RWPE2 (cell line): Measurements from ENCODE around the gene HMGXB3.

Experiments used
- ATAC-seq: fragments of 200-7000 bp; cut with Tn5 transposase; 3 replicates; pipeline ENCODE4 v1.9.1; 2021; ENCODE audit warnings: low read depth
- DNase-seq: peaks from one replicate; pipeline ENCODE4 v3.0.0-alpha.2; 2020; ENCODE audit warnings: low spot score
- H3K27ac ChIP-seq: fragments of 450-650 bp; 2 replicates; pipeline ENCODE4 v1.5.1; 2017; ENCODE audit warnings: mild to moderate bottlenecking; ENCODE audit not compliant: poor library complexity, severe bottlenecking
- H3K27me3 ChIP-seq: fragments of 250-450 bp; sonication (Bioruptor Pico); 2 replicates; pipeline ENCODE4 v1.5.1; 2021; ENCODE audit warnings: mild to moderate bottlenecking, moderate library complexity; ENCODE audit not compliant: insufficient read depth, poor library complexity, severe bottlenecking
- H3K36me3 ChIP-seq: fragments of 250-450 bp; sonication (Bioruptor Pico); 2 replicates; pipeline ENCODE4 v1.5.1; 2020; ENCODE audit warnings: low read depth, mild to moderate bottlenecking, moderate library complexity
- H3K4me1 ChIP-seq: fragments of 250-450 bp; sonication (Bioruptor Pico); 2 replicates; pipeline ENCODE4 v1.5.1; 2021; ENCODE audit warnings: mild to moderate bottlenecking, moderate library complexity; ENCODE audit not compliant: insufficient read depth, poor library complexity, severe bottlenecking
- H3K4me3 ChIP-seq: fragments of 250-450 bp; sonication (Bioruptor Pico); 2 replicates; pipeline ENCODE4 v1.5.1; 2021; ENCODE audit warnings: mild to moderate bottlenecking, moderate library complexity; ENCODE audit not compliant: severe bottlenecking
- H3K9me3 ChIP-seq: fragments of 250-450 bp; sonication (Bioruptor Pico); 2 replicates; pipeline ENCODE4 v1.5.1; 2021; ENCODE audit warnings: mild to moderate bottlenecking, moderate library complexity; ENCODE audit not compliant: severe bottlenecking
- TF ChIP-seq, protein P1 (sequence below): fragments of 450-650 bp; IDR thresholded peaks from one replicate; pipeline ENCODE4 v1.5.1; 2017; ENCODE audit warnings: mild to moderate bottlenecking, moderate library complexity; ENCODE audit not compliant: poor library complexity, severe bottlenecking

HMGXB3 gene

DNA sequence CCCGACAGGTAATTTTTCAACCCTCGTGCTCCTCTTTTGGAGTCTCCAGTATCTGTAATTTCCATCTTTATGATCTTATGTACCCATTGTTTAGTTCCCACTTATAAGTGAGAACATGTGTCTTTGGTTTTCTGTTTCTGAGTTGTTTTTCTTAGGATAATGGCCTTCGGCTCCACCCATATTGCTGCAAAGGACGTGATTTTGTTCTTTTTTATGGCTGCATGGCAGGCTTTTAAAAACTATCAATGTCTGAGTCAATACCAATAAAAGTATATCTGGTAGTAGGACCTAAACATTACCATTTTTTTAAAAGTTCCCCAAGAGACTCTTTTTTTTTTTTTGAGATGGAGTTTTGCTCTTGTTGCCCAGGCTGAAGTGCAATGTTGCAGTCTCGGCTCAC lies 43.9 kb upstream of the HMGXB3 start:
- DNase-seq (no peak), ATAC-seq (no peak)
- Histone ChIP-seq H3K9me3 (no peaks in the 10 kb centered on the region), H3K27ac (no peak overlapping the region), H3K27me3 (no peaks in the 10 kb centered on the region), H3K36me3 (no peaks in the 10 kb centered on the region), H3K4me3 (no peak overlapping the region), H3K4me1 (peaks cover 15% of the 10 kb centered on the region)
- TF ChIP-seq, protein P1, sequence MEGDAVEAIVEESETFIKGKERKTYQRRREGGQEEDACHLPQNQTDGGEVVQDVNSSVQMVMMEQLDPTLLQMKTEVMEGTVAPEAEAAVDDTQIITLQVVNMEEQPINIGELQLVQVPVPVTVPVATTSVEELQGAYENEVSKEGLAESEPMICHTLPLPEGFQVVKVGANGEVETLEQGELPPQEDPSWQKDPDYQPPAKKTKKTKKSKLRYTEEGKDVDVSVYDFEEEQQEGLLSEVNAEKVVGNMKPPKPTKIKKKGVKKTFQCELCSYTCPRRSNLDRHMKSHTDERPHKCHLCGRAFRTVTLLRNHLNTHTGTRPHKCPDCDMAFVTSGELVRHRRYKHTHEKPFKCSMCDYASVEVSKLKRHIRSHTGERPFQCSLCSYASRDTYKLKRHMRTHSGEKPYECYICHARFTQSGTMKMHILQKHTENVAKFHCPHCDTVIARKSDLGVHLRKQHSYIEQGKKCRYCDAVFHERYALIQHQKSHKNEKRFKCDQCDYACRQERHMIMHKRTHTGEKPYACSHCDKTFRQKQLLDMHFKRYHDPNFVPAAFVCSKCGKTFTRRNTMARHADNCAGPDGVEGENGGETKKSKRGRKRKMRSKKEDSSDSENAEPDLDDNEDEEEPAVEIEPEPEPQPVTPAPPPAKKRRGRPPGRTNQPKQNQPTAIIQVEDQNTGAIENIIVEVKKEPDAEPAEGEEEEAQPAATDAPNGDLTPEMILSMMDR: no peak

DNA sequence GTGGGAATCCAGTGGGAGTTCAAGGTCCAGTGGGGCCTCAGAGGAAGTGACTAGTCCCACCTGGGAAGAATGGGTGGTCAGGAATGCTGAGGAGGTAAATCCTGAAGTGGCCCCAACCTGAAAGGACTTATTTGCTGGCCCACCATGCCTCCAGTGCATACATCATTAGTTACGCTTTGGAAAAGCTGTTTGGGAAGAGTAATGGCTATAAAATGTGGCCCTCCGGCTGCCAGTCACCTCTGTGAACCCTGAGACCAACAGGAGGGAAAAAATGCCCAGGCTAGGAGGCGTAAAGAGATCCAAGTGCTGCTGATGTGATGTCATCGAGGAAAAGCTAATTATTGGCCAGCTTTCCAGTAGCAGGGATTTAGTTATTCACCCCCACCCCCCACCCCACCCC lies 42.7 kb upstream of the HMGXB3 start:
- Histone ChIP-seq H3K9me3 (no peaks in the 10 kb centered on the region), H3K27me3 (no peaks in the 10 kb centered on the region), H3K4me3 (no peak overlapping the region), H3K27ac (no peak overlapping the region), H3K4me1 (peaks cover 15% of the 10 kb centered on the region), H3K36me3 (no peaks in the 10 kb centered on the region)
- TF ChIP-seq, protein P1: no peak
- ATAC-seq (no peak), DNase-seq (no peak)

DNA sequence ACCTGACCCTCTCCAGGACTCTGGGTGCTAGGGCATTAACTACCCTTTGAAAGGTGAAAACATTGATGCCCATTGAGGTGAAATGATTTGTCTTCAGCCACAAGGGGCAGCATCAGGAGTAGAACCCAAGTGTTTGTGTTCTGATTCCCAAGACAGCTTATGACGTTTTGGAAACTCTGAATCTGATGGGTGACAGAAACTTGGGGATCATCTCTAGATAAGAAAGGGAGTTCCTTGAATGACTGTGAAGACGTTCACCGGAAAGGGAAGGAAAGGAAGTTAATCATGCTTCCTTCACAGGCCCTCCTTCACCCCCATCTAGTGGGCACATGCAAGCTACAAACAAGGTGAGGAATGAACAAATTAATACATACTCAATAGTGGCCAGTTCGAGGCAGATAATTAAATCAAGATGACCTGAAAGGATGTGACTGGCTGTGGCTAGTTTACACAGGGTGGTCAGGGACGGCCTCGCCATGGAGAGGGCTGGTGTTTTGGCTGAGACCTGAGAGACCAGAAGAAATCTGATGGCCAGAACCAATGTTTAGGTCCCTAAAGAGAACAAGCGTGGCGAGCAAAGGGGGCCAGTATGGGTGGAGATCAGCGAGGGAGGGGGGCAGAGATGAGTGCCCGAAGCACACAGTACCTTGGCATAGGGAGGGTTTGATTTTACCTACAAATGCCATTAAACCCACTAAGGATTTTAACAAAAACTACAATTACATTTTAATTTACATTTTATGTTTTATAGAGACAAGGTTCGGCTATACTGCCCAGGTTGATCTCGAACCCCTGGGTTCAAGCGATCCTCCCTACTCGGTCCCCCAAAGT lies 40.9 kb upstream of the HMGXB3 start:
- peak overlapping the region; percentile 79 for H3K27ac ChIP-seq
- ATAC-seq: peak; percentile 7; the same call in 1 of the 3 replicates
- DNase-seq: no peak

DNA sequence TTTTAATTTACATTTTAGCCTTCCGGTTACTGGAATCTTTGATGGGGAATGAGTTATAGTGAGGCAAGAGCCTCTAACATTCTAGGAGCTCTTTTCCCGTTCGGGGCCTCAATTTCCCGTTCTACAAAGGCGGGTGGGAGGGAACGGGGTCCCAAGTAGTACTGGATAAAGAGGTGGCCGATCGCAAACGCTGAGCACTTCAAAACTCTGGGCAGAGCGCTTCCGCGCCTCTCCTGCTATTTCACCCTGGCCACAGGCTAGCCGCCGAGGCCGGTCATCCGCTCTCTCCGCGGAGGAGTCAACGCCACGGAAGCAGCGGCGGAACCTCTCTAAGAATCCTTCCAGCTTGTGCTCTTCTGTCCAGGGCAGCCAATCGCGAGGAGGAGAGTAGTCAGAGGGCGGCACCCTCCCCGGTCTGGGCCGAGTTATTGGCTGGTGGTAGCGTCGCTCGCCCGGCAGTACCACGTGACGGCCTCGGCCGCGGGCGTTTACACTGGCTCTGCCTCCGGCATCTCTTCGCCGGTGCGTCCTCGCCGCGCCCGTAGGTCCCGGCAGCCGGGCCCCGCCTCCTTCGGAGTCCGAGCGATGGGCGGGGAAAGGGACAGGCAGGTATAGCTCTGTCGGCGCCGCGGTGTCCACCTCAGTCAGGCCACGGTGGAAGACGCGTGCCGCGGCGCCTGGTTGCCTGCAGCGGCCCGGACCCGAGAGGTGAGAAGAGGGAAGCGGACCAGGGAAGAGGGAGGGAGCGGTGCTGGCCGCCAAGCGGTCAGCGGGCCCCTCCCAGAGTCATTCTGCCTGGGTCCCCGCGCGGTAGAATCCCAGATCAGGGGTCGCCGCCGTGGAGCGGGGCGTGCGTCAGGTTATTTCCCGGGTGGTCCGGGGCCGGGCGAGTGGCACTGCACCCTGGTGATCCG lies 40.0 kb upstream of the HMGXB3 start, which contains the start of gene SLC26A2:
Gene SLC26A2, plus strand, starts transcription at position 487 of the 914 bp plus-strand sequence. CDS start 16,895 bp downstream, outside the sequence.
- H3K9me3 ChIP-seq: no peaks in the 10 kb centered on the region
- H3K36me3 ChIP-seq: no peaks in the 10 kb centered on the region
- TF ChIP-seq, protein P1: no peak
- no peaks in the 10 kb centered on the region for H3K27me3 ChIP-seq
- peaks cover 15% of the 10 kb centered on the region for H3K4me1 ChIP-seq
- peak; percentile 96 for ATAC-seq
- peak; percentile 99 for DNase-seq
- H3K4me3 ChIP-seq: peak within 1 kb of the TSS; percentile 59
- H3K27ac ChIP-seq: peak within 1 kb of the TSS; percentile 79

More for the DNA sequence above, 40.9 kb upstream of the HMGXB3 start:
- H3K36me3 ChIP-seq: no peaks in the 10 kb centered on the region
- peak overlapping the region; percentile 59 for H3K4me3 ChIP-seq
- no peaks in the 10 kb centered on the region for H3K27me3 ChIP-seq
- H3K9me3 ChIP-seq: no peaks in the 10 kb centered on the region
- peaks cover 15% of the 10 kb centered on the region for H3K4me1 ChIP-seq
- TF ChIP-seq, protein P1: peak; percentile 97
